ENCODE measurements around the gene TEC.
"Not testable (repeated sequence)": the region's sequence is repeated elsewhere in the genome, so short reads cannot be mapped to it uniquely, and the experiment has no call there.

TEC gene

GRCh38 chr4:48195853-48196252, 73.8 kb downstream of the TEC start:
- DNase-seq (ENCODE audit: low read depth), result no peak

DNA sequence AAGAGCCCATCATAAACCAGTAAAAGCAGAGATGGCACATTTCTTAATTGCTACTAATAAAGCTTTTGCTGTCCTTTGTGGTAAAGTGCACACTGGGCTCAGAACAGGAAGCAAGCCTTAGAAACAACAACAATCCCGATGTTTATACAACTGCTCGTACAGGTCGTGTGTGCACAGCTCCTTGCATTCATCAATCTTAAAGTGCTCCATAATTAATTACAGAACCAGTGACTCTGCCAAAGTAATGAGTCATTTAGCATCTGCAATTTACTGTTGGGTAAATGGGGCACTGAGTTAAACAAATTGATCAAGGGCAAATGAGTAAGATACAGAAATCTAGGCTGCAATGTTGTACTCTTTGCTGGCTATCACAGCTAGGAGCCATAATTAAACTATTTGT, 74.3 kb downstream of the TEC start:
- no peak for DNase-seq (ENCODE audit: low read depth)

DNA sequence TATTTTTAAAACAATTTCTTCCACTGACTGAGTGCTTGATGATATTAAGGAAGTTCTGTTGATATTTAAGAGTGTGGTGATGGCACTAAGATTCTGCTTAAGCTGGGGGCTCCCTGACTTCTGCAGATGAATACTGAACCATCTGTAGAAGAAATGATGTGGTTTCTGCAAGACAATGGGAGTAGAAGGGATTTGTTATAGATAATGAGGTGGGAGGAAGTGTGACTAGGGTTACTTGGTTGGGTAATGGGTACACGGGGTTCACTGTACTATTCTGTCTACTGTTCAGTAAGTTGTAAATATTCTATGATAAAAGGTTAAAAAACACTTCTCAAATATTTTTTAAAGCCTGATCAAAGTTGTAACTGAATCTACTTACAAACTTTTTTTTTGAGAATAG, 74.7 kb downstream of the TEC start:
- no peak for DNase-seq (ENCODE audit: low read depth)

GRCh38 chr4:48193921-48194468, 75.6 kb downstream of the TEC start:
- DNase-seq (ENCODE audit: low read depth), result no peak

GRCh38 chr4:48193096-48193836, 76.4 kb downstream of the TEC start:
- DNase-seq (ENCODE audit: low read depth), result no peak

- no peak for DNase-seq (ENCODE audit: low read depth)
Measured at GRCh38 chr4:48191758-48192157, 77.9 kb downstream of the TEC start.

GRCh38 chr4:48190839-48191238, 78.8 kb downstream of the TEC start:
- no peak for DNase-seq (ENCODE audit: low read depth)

DNA sequence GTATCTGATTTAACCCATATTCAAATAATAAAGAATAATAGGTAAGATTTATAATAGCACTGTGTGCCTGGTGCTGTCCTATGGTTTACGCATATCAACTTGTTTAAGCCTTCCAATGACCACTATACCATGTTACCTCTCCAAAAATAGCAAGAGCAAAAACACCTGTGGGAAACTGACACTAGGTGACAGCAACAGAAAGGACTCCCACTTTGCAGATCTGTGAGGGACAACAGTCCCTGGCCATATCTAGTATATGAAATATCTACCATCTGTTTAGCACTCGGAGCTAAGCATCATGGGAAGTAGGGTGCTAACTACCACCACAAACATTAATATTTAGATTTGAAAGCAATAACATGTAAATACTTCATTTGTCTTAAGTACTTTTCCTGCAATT, 79.9 kb downstream of the TEC start:
- DNase-seq (ENCODE audit: low read depth), result no peak

- DNase-seq (ENCODE audit: low read depth), result no peak
Measured at GRCh38 chr4:48188390-48188789, 81.2 kb downstream of the TEC start.

DNA sequence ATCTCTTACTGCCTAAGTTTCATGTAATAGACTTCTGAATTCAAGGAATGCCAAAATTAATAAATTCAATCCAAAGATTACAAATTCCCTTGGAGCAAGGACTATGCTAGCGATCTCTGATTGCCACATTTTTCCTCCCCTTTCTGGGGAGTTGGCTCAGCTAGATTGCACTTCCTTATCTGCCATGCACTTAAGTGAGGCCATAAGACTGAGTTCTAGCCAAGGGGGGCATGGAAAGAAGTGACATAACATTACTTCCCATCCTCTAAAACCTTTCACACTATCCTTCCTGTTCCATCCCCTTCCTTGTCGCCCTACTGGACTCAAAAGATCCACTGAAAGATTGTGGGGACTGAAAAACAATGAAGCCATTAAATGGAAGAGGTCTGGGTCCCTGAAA, 81.8 kb downstream of the TEC start:
- no peak for DNase-seq (ENCODE audit: low read depth)

DNA sequence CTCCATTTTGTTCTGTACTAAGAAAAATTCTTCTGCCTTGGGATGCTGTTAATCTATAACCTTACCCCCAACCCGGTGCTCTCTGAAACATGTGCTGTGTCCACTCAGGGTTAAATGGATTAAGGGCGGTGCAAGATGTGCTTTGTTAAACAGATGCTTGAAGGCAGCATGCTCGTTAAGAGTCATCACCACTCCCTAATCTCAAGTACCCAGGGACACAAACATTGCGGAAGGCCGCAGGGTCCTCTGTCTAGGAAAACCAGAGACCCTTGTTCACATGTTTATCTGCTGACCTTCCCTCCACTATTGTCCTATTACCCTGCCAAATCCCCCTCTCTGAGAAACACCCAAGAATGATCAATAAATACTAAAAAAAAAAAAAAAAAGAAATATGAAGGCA, 82.6 kb downstream of the TEC start:
- DNase-seq (ENCODE audit: low read depth), result not testable (repeated sequence)

GRCh38 chr4:48186394-48186793, 83.2 kb downstream of the TEC start:
- DNase-seq (ENCODE audit: low read depth), result not testable (repeated sequence)

DNA sequence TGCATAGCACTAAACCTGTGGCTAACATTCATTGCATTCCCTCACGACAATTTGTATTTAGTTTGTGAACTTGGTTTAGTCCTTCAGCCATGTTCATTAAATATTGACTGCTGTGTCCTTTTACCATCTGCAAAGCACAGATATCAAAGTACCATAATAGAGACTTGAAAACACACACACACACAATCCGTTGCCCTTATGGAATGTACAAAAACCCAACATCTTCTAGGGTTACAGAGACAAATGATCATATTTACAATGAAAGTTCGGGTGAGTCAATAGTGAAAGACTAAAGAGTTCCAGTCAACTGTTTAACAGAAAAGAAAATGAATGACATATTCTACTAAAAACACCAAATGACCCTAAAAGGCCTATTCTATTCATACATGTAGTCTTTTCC, 84.8 kb downstream of the TEC start:
- DNase-seq (ENCODE audit: low read depth), result no peak

GRCh38 chr4:48180234-48180633, 89.4 kb downstream of the TEC start:
- no peak for DNase-seq (ENCODE audit: low read depth)

- no peak for DNase-seq (ENCODE audit: low read depth)
Measured at GRCh38 chr4:48178931-48179330, 90.7 kb downstream of the TEC start.

- no peak for DNase-seq (ENCODE audit: low read depth)
Measured at GRCh38 chr4:48175806-48176205, 93.8 kb downstream of the TEC start.

DNA sequence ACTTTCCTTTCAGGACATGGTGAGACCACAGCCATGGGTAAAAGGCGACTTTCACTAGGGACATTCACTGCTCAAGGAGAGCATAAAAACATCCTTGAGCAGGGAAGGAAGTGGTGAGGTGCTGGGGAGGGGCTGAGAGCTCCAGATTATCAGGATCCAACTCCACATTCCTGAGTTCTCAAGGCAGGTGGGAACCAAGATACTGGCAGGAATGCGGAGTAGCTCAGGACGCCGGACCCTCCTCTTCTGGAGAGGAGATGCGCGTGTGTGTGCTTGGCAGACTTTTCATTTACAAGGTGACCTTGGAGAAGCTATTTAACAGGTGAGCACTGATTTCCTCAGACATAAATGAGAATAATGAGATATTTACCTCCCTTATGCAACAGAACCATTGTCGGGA, 94.3 kb downstream of the TEC start:
- no peak for DNase-seq (ENCODE audit: low read depth)

GRCh38 chr4:48173056-48173991, 96.3 kb downstream of the TEC start:
- no peak for DNase-seq (ENCODE audit: low read depth)

DNA sequence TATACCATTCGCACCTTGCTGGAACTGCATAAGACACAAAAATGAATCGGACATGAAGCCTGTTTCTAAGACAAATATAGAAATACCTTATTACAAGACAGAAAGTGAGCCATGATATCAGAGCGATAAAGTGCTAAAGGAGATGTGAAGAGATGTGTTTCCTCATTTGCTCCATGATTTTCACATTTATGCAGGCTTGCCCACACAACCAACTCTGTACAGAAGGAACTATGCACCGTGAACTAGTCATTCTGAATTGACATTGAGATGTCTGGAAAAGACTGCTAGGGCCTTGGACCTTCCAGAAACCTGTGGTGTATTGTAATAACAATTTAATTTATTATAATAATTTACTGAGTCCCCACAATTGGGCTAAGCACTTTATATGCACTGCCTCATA, 97.0 kb downstream of the TEC start:
- no peak for DNase-seq (ENCODE audit: low read depth)

- no peak for DNase-seq (ENCODE audit: low read depth)
Measured at GRCh38 chr4:48169636-48170035, 100.0 kb downstream of the TEC start.

- no peak for DNase-seq (ENCODE audit: low read depth)
Measured at GRCh38 chr4:48167538-48168263, 101.9 kb downstream of the TEC start.

GRCh38 chr4:48164561-48164960, 105.1 kb downstream of the TEC start:
- DNase-seq (ENCODE audit: low read depth), result not testable (repeated sequence)
